AG04450 (cell line): ENCODE measurements around the gene TGDS. TPM values are rescaled to one million over a fixed set of nuclear protein-coding genes. Genes with fewer than 3 reads are reported as not detected.

Experiments used
- CTCF ChIA-PET: fragments of 300-600, 350-600 bp; formaldehyde crosslinking; extraction: SDS; loops from one replicate; lab custom pipeline; 2022; ENCODE audit warnings: antibody characterized with exemption, inconsistent platforms; lab: Charles Lee
- POLR2A ChIA-PET: fragments of 350-600 bp; formaldehyde crosslinking; extraction: SDS; loops from one replicate; lab custom pipeline; 2021; ENCODE audit warnings: antibody characterized with exemption, inconsistent platforms; lab: Yijun Ruan, JAX
- DNase-seq: peaks from one replicate; pipeline ENCODE4 v3.0.0-alpha.2; 2011; ENCODE audit warnings: low read depth, low spot score
- H3K27ac ChIP-seq: one replicate; pipeline ENCODE4 v1.5.1; 2012; ENCODE audit warnings: low read depth, low read length, control low read depth
- H3K27me3 ChIP-seq: one replicate; pipeline ENCODE4 v1.6.0; 2012; ENCODE audit warnings: low read length; ENCODE audit not compliant: control insufficient read depth, insufficient read depth
- H3K4me3 ChIP-seq: 2 replicates; pipeline ENCODE4 v1.5.1; 2011; ENCODE audit warnings: mild to moderate bottlenecking, low read depth, low read length, control low read depth
- H3K9me3 ChIP-seq: 2 replicates; pipeline ENCODE4 v1.5.1; 2012; ENCODE audit warnings: low read length; ENCODE audit not compliant: control insufficient read depth, insufficient read depth
- CTCF ChIP-seq: IDR thresholded peaks from 2 replicates; pipeline ENCODE4 v1.5.1; 2011; ENCODE audit warnings: low read depth, low read length, control low read depth, inconsistent platforms
- polyA plus RNA-seq: library from polyadenylated mRNA; depleted of rRNA; stranded (reverse); fragments of >200 nt; gene quantifications from 2 replicates; pipeline ENCODE4 v1.2.3, GENCODE V29; 2011

Gene TGDS
- polyA plus RNA-seq, 1 experiment = 21.7 TPM

GRCh38 chr13:94567581-94567980 lies 28.4 kb downstream of the TGDS start:
- Histone ChIP-seq H3K27me3 (no peaks in the 10 kb centered on the region), H3K27ac (no peak overlapping the region), H3K4me3 (no peak overlapping the region), H3K9me3 (no peaks in the 10 kb centered on the region)
- CTCF ChIA-PET = no interaction called here
- POLR2A ChIA-PET = interaction anchor here (0.6 kb wide), 1 partner anchor 35 kb away, joined by 8 read pairs; no protein-coding TSS in a partner anchor
- no peak for TF ChIP-seq CTCF
- DNase-seq = no peak

- Histone ChIP-seq H3K4me3 (no peak overlapping the region), H3K27me3 (no peaks in the 10 kb centered on the region), H3K27ac (no peak overlapping the region), H3K9me3 (no peaks in the 10 kb centered on the region)
- TF ChIP-seq CTCF = no peak
- POLR2A ChIA-PET = no interaction called here
- CTCF ChIA-PET = no interaction called here
- no peak for DNase-seq
These were observed 34.8 kb downstream of the TGDS start for GRCh38 chr13:94561126-94561525.

GRCh38 chr13:94560116-94560515 lies 35.8 kb downstream of the TGDS start:
- no peak overlapping the region for H3K4me3 ChIP-seq
- POLR2A ChIA-PET = no interaction called here
- CTCF ChIA-PET = no interaction called here
- H3K27ac ChIP-seq = no peak overlapping the region
- no peak for DNase-seq
- TF ChIP-seq CTCF = no peak
- H3K9me3 ChIP-seq = no peaks in the 10 kb centered on the region
- no peaks in the 10 kb centered on the region for H3K27me3 ChIP-seq

- ChIA-PET CTCF (no interaction called here), POLR2A (no interaction called here)
- Histone ChIP-seq H3K27ac (no peak overlapping the region), H3K9me3 (no peaks in the 10 kb centered on the region), H3K27me3 (no peaks in the 10 kb centered on the region), H3K4me3 (no peak overlapping the region)
- DNase-seq = no peak
- TF ChIP-seq CTCF = no peak
These were observed 36.6 kb downstream of the TGDS start for GRCh38 chr13:94559222-94559795.

- no peak overlapping the region for H3K27ac ChIP-seq
- H3K4me3 ChIP-seq = no peak overlapping the region
- H3K9me3 ChIP-seq = no peaks in the 10 kb centered on the region
- ChIA-PET POLR2A (no interaction called here), CTCF (no interaction called here)
- no peak for DNase-seq
- TF ChIP-seq CTCF = no peak
- no peaks in the 10 kb centered on the region for H3K27me3 ChIP-seq
These were observed 37.2 kb downstream of the TGDS start for GRCh38 chr13:94558716-94559115.
